ENCODE results near the gene CNGB1.
A peak's percentile ranks its signal among the peaks of the same experiment; 100 is the strongest.

Gene CNGB1

GRCh38 chr16:57972306-57972705, 1.4 kb upstream of the CNGB1 start:
- no peak overlapping the region for H3K4me3 ChIP-seq (ENCODE audit: low read depth, low read length)
- no peak for TF ChIP-seq CTCF (conservative IDR thresholded peaks at IDR 0.05; ENCODE audit: low read depth, low read length)
- DNase-seq (ENCODE audit: low read depth): no peak

GRCh38 chr16:57971848-57972247, 920 bp upstream of the CNGB1 start:
- no peak overlapping the region for H3K4me3 ChIP-seq (ENCODE audit: low read depth, low read length)
- no peak for TF ChIP-seq CTCF (conservative IDR thresholded peaks at IDR 0.05; ENCODE audit: low read depth, low read length)
- DNase-seq (ENCODE audit: low read depth): no peak

- no peak for TF ChIP-seq CTCF (conservative IDR thresholded peaks at IDR 0.05; ENCODE audit: low read depth, low read length)
- no peak for DNase-seq (ENCODE audit: low read depth)
- H3K4me3 ChIP-seq (ENCODE audit: low read depth, low read length): no peak overlapping the region
Measured at GRCh38 chr16:57970319-57970718, 609 bp downstream of the CNGB1 start.

GRCh38 chr16:57969451-57970123, 1.3 kb downstream of the CNGB1 start:
- H3K4me3 ChIP-seq (ENCODE audit: low read depth, low read length): no peak overlapping the region
- DNase-seq (ENCODE audit: low read depth): no peak
- TF ChIP-seq CTCF (conservative IDR thresholded peaks at IDR 0.05; ENCODE audit: low read depth, low read length): no peak

GRCh38 chr16:57967916-57968315, 3.0 kb downstream of the CNGB1 start:
- H3K4me3 ChIP-seq (ENCODE audit: low read depth, low read length): no peak overlapping the region
- no peak for TF ChIP-seq CTCF (conservative IDR thresholded peaks at IDR 0.05; ENCODE audit: low read depth, low read length)
- no peak for DNase-seq (ENCODE audit: low read depth)

GRCh38 chr16:57966986-57967385, 3.9 kb downstream of the CNGB1 start:
- DNase-seq (ENCODE audit: low read depth): no peak
- no peak overlapping the region for H3K4me3 ChIP-seq (ENCODE audit: low read depth, low read length)
- TF ChIP-seq CTCF (conservative IDR thresholded peaks at IDR 0.05; ENCODE audit: low read depth, low read length): no peak

- peak; percentile 16 for DNase-seq (ENCODE audit: low read depth)
- H3K4me3 ChIP-seq (ENCODE audit: low read depth, low read length): no peak overlapping the region
- TF ChIP-seq CTCF (conservative IDR thresholded peaks at IDR 0.05; ENCODE audit: low read depth, low read length): no peak
Measured at GRCh38 chr16:57966204-57966771, 4.6 kb downstream of the CNGB1 start.

All from choroid plexus epithelial cell (primary cell).